Esophagus squamous epithelium (tissue), 5 donors: ENCODE data around the gene NFIC. TPM values are rescaled to one million over a fixed set of nuclear protein-coding genes. Genes with fewer than 3 reads are reported as not detected.

Experiments used
- DNase-seq: peaks from one replicate; lab custom pipeline; 2025; lab: John Stamatoyannopoulos, UW
- H3K27ac ChIP-seq, 4 donors: fragments of 200-600 bp; sonication (generic); one replicate each; pipeline ENCODE4 v1.5.1; 2016 to 2019; ENCODE audit warnings: mild to moderate bottlenecking in 1 of 4
- H3K27me3 ChIP-seq, 4 donors: fragments of 200-600 bp; sonication (generic); 1 replicate in 3 of 4; 2 replicates in 1 of 4; pipeline versions ENCODE4 v1.5.1 to v1.6.0; 2017 to 2021; ENCODE audit warnings: antibody characterized with exemption in 1 of 4
- H3K36me3 ChIP-seq, 3 donors: fragments of 200-600 bp; sonication (generic); one replicate each; pipeline ENCODE4 v1.5.1; 2016 to 2019
- H3K4me1 ChIP-seq, 3 donors: fragments of 200-600 bp; sonication (generic); one replicate each; pipeline ENCODE4 v1.5.1; 2017 to 2019
- H3K4me3 ChIP-seq, 4 donors: fragments of 200-600 bp; sonication (generic); 1 replicate in 3 of 4; 2 replicates in 1 of 4; pipeline ENCODE4 v1.5.1; 2016 to 2019; ENCODE audit warnings: mild to moderate bottlenecking in 2 of 4, moderate library complexity in 1 of 4
- H3K9me3 ChIP-seq, 3 donors: fragments of 200-600 bp; sonication (generic); one replicate each; pipeline ENCODE4 v1.5.1; 2016 to 2019
- CTCF ChIP-seq, 6 experiments: fragments of 450-650 bp in 4 of 6; fragments of 200-600 bp in 2 of 6; sonication (generic) in 2 of 6; IDR thresholded peaks; one replicate each; pipeline ENCODE4 v1.5.1; 2016 to 2019; ENCODE audit warnings: antibody characterized with exemption in 6 of 6, mild to moderate bottlenecking in 4 of 6, moderate library complexity in 4 of 6
- POLR2A ChIP-seq, 4 donors: fragments of 450-650 bp; IDR thresholded peaks; one replicate each; pipeline ENCODE4 v1.6.1; 2017; ENCODE audit warnings: antibody characterized with exemption in 4 of 4, mild to moderate bottlenecking in 4 of 4, moderate library complexity in 3 of 4
- WGBS, 2 donors: methylation state at CpG; one replicate each; pipeline ENCODE4 v1.1.5; 2018; 5-methylcytosine and 5-hydroxymethylcytosine counted together
- intact Hi-C: fragments of 100-400 bp; cut with DNase I; formaldehyde crosslinking; loops from one replicate; pipeline ENCODE4 v1.15.0; 2022
- total RNA-seq, 4 donors: library from RNA; depleted of rRNA; stranded (reverse); fragments of >200 nt; gene quantifications; one replicate each; pipeline ENCODE4 v1.1.0, GENCODE V29; 2016
- donor health status: DM: yes; HTN: yes; CAD: no.

The NFIC gene
- total RNA-seq, 4 donors from 2014 or later: 40.8 to 80.9 (median 61.0) TPM

- H3K4me1 ChIP-seq: peaks cover 0 to 7% (median 6%) of the 10 kb centered on the region in 3 donors
- intact Hi-C loops: loop anchor here (5.0 kb wide), 1 partner anchor 155 kb away; no protein-coding TSS in a partner anchor
These were observed 111.1 kb downstream of the NFIC start for GRCh38 chr19:3477506-3477905.

GRCh38 chr19:3477951-3478350 is 111.6 kb downstream of the NFIC start:
- no peak for TF ChIP-seq CTCF (IDR thresholded peaks at IDR 0.05)
- no peak for TF ChIP-seq POLR2A (IDR thresholded peaks at IDR 0.05)
- Histone ChIP-seq H3K36me3 (no peaks in the 10 kb centered on the region), H3K4me1 (peaks cover 0 to 10% (median 7%) of the 10 kb centered on the region in 3 donors), H3K27ac (no peak overlapping the region), H3K4me3 (no peak overlapping the region), H3K9me3 (no peaks in the 10 kb centered on the region), H3K27me3 (peaks cover 0 to 68% (median 4%) of the 10 kb centered on the region in 4 donors)
- DNase-seq: no peak
- intact Hi-C loops: loop anchor here (5.0 kb wide), 1 partner anchor 156 kb away; no protein-coding TSS in a partner anchor
- 92 to 100% methylated on average over 2 of the region's 2 CpGs for WGBS, 2 donors

More at GRCh38 chr19:3477506-3477905, 111.1 kb downstream of the NFIC start:
- no peaks in the 10 kb centered on the region for H3K9me3 ChIP-seq
- no peak overlapping the region for H3K4me3 ChIP-seq
- H3K27me3 ChIP-seq: peaks cover 0 to 64% (median 4%) of the 10 kb centered on the region in 4 donors
- H3K27ac ChIP-seq: no peak overlapping the region
- no peaks in the 10 kb centered on the region for H3K36me3 ChIP-seq
- DNase-seq: no peak
- TF ChIP-seq POLR2A (IDR thresholded peaks at IDR 0.05) (no peak), CTCF (IDR thresholded peaks at IDR 0.05) (no peak)

GRCh38 chr19:3478409-3479176 is 112.2 kb downstream of the NFIC start:
- Histone ChIP-seq H3K4me1 (peaks cover 0 to 13% (median 7%) of the 10 kb centered on the region in 3 donors), H3K9me3 (no peaks in the 10 kb centered on the region), H3K27me3 (peaks cover 0 to 75% (median 4%) of the 10 kb centered on the region in 4 donors), H3K27ac (no peak overlapping the region), H3K36me3 (no peaks in the 10 kb centered on the region), H3K4me3 (no peak overlapping the region)
- TF ChIP-seq POLR2A (IDR thresholded peaks at IDR 0.05): no peak
- TF ChIP-seq CTCF (IDR thresholded peaks at IDR 0.05): no peak
- intact Hi-C loops: loop anchor here (5.0 kb wide), 1 partner anchor 156 kb away; no protein-coding TSS in a partner anchor
- DNase-seq: no peak
- 31% methylated on average over 22 to 23 of the region's 27 CpGs for WGBS, 2 donors

GRCh38 chr19:3479177-3479833 is 112.9 kb downstream of the NFIC start:
- intact Hi-C loops: loop anchor here (5.0 kb wide), 1 partner anchor 157 kb away; no protein-coding TSS in a partner anchor
- Histone ChIP-seq H3K4me3 (no peak overlapping the region), H3K4me1 (peaks cover 0 to 13% (median 7%) of the 10 kb centered on the region in 3 donors), H3K27ac (no peak overlapping the region), H3K36me3 (no peaks in the 10 kb centered on the region), H3K27me3 (peaks cover 0 to 75% (median 4%) of the 10 kb centered on the region in 4 donors), H3K9me3 (no peaks in the 10 kb centered on the region)
- TF ChIP-seq POLR2A (IDR thresholded peaks at IDR 0.05): no peak
- no peak for TF ChIP-seq CTCF (IDR thresholded peaks at IDR 0.05)
- no peak for DNase-seq
- 30 to 33% methylated on average over 7 of the region's 7 CpGs for WGBS, 2 donors

GRCh38 chr19:3479834-3480215 is 113.4 kb downstream of the NFIC start:
- H3K27me3 ChIP-seq: peaks cover 0 to 75% (median 4%) of the 10 kb centered on the region in 4 donors
- DNase-seq: no peak
- peaks cover 0 to 13% (median 7%) of the 10 kb centered on the region in 3 donors for H3K4me1 ChIP-seq
- no peak overlapping the region for H3K4me3 ChIP-seq
- WGBS, 2 donors: 44 to 53% methylated on average over 8 to 9 of the region's 9 CpGs
- intact Hi-C loops: loop anchor here (5.0 kb wide), 1 partner anchor 158 kb away; no protein-coding TSS in a partner anchor
- no peaks in the 10 kb centered on the region for H3K9me3 ChIP-seq
- no peaks in the 10 kb centered on the region for H3K36me3 ChIP-seq
- no peak overlapping the region for H3K27ac ChIP-seq
- TF ChIP-seq POLR2A (IDR thresholded peaks at IDR 0.05): no peak
- no peak for TF ChIP-seq CTCF (IDR thresholded peaks at IDR 0.05)
